IMR-90 (cell line): Measurements from ENCODE around the gene NET1. TPM values are rescaled to one million over a fixed set of nuclear protein-coding genes. Genes with fewer than 3 reads are reported as not detected.

Experiments used
- ATAC-seq: fragments of 200-7000 bp; cut with Tn5 transposase; 2 replicates; pipeline ENCODE4 v1.9.1; 2020; ENCODE audit warnings: low read depth, mild to moderate bottlenecking, moderate library complexity
- BruUV-seq: library from RNA; stranded (reverse); fragments of 400-500 nt; replicated peaks from 2 replicates; lab custom pipeline; 2021; lab: Mats Ljungman, UMichigan
- CTCF ChIA-PET: fragments of 300-600 bp; formaldehyde crosslinking; extraction: SDS; loops from one replicate; lab custom pipeline; 2021; ENCODE audit warnings: antibody characterized with exemption; lab: Yijun Ruan, JAX
- POLR2A ChIA-PET: fragments of 300-600 bp; sonication (Branson Sonifier 250); formaldehyde crosslinking; loops from one replicate; lab custom pipeline; 2022; ENCODE audit warnings: antibody characterized with exemption; ENCODE audit not compliant: unreplicated experiment; lab: Charles Lee
- DNase-seq: peaks from one replicate; pipeline ENCODE4 v3.0.0; 2013
- H2AFZ ChIP-seq: replicated peaks from 2 replicates; pipeline ENCODE3; 2013; ENCODE audit warnings: low read length, mild to moderate bottlenecking; ENCODE audit not compliant: poor library complexity
- H2AK5ac ChIP-seq: 2 replicates; pipeline ENCODE4 v1.6.1; 2013; ENCODE audit warnings: low read depth, low read length, inconsistent platforms
- H2AK9ac ChIP-seq: replicated peaks from 2 replicates; pipeline ENCODE3; 2013; ENCODE audit warnings: mild to moderate bottlenecking, low read depth, low read length, moderate library complexity; ENCODE audit not compliant: poor library complexity
- H2BK120ac ChIP-seq: 2 replicates; pipeline ENCODE4 v1.6.1; 2013; ENCODE audit warnings: low read depth, low read length, inconsistent platforms
- H2BK15ac ChIP-seq: 3 replicates; pipeline ENCODE4 v1.6.1; 2013; ENCODE audit warnings: low read depth, low read length, inconsistent platforms
- H2BK20ac ChIP-seq: 2 replicates; pipeline ENCODE4 v1.6.1; 2013; ENCODE audit warnings: low read depth, mild to moderate bottlenecking, inconsistent platforms, low read length, moderate library complexity
- H2BK5ac ChIP-seq: 2 replicates; pipeline ENCODE4 v1.6.1; 2013; ENCODE audit warnings: mild to moderate bottlenecking, low read depth, low read length, inconsistent platforms; ENCODE audit not compliant: poor library complexity, severe bottlenecking
- H3K14ac ChIP-seq: replicated peaks from 2 replicates; pipeline ENCODE4 v1.6.1; 2013; ENCODE audit warnings: low read depth, low read length, inconsistent platforms
- H3K18ac ChIP-seq: 2 replicates; pipeline ENCODE4 v1.6.1; 2013; ENCODE audit warnings: low read depth, low read length, control low read depth
- H3K23ac ChIP-seq: 2 replicates; pipeline ENCODE4 v1.6.1; 2013; ENCODE audit warnings: low read depth, low read length, inconsistent platforms
- H3K27ac ChIP-seq: 2 replicates; pipeline ENCODE4 v1.5.1; 2013; ENCODE audit warnings: mild to moderate bottlenecking, control low read depth, low read length; ENCODE audit not compliant: insufficient read depth
- H3K27me3 ChIP-seq: 2 replicates; pipeline ENCODE4 v1.6.1; 2013; ENCODE audit warnings: low read length; ENCODE audit not compliant: control insufficient read depth, insufficient read depth
- H3K36me3 ChIP-seq: 2 replicates; pipeline ENCODE4 v1.6.1; 2013; ENCODE audit warnings: low read length, mixed read lengths; ENCODE audit not compliant: control insufficient read depth, insufficient read depth
- H3K4ac ChIP-seq: 2 replicates; pipeline ENCODE4 v1.6.1; 2013; ENCODE audit warnings: low read depth, low read length, inconsistent platforms
- H3K4me1 ChIP-seq: 2 replicates; pipeline ENCODE4 v1.6.1; 2013; ENCODE audit warnings: low read length, mixed read lengths; ENCODE audit not compliant: control insufficient read depth, insufficient read depth
- H3K4me2 ChIP-seq: 2 replicates; pipeline ENCODE4 v1.6.1; 2013; ENCODE audit warnings: low read depth, mild to moderate bottlenecking, control low read depth, low read length, moderate library complexity
- H3K4me3 ChIP-seq: 2 replicates; pipeline ENCODE4 v1.5.1; 2013; ENCODE audit warnings: low read depth, mild to moderate bottlenecking, control low read depth, low read length, moderate library complexity; ENCODE audit not compliant: insufficient read depth
- H3K56ac ChIP-seq: 2 replicates; pipeline ENCODE4 v1.6.1; 2013; ENCODE audit warnings: low read length, inconsistent platforms; ENCODE audit not compliant: insufficient read depth; ENCODE audit errors: extremely low read depth
- H3K79me1 ChIP-seq, 2 experiments: 2 replicates each; pipeline ENCODE4 v1.6.1; 2013; ENCODE audit warnings: low read length in 2 of 2, inconsistent platforms in 1 of 2, low read depth in 1 of 2
- H3K9ac ChIP-seq: 2 replicates; pipeline ENCODE4 v1.6.1; 2013; ENCODE audit warnings: low read depth, low read length, control low read depth
- H3K9me1 ChIP-seq: 2 replicates; pipeline ENCODE4 v1.6.1; 2013; ENCODE audit warnings: low read length, inconsistent platforms; ENCODE audit not compliant: insufficient read depth
- H3K9me3 ChIP-seq: 2 replicates; pipeline ENCODE4 v1.6.1; 2013; ENCODE audit warnings: low read length; ENCODE audit not compliant: control insufficient read depth, insufficient read depth
- H4K20me1 ChIP-seq: 2 replicates; pipeline ENCODE4 v1.6.1; 2013; ENCODE audit warnings: low read length, inconsistent platforms; ENCODE audit not compliant: insufficient read depth
- H4K5ac ChIP-seq: 2 replicates; pipeline ENCODE4 v1.6.1; 2013; ENCODE audit warnings: mild to moderate bottlenecking, low read depth, low read length, control low read depth
- H4K8ac ChIP-seq, 2 experiments: 2 replicates each; pipeline ENCODE4 v1.6.1; 2013; ENCODE audit warnings: low read depth in 2 of 2, low read length in 2 of 2, control low read depth in 1 of 2, inconsistent platforms in 1 of 2
- H4K91ac ChIP-seq: 2 replicates; pipeline ENCODE4 v1.6.1; 2013; ENCODE audit warnings: low read depth, low read length, inconsistent platforms; ENCODE audit not compliant: insufficient read depth
- CEBPB ChIP-seq: IDR thresholded peaks from 2 replicates; pipeline ENCODE4 v1.6.1; 2012; ENCODE audit warnings: low read depth, low read length, improper control_type of control experiment
- CHD1 ChIP-seq: IDR thresholded peaks from 2 replicates; pipeline ENCODE4 v1.6.1; 2012; ENCODE audit warnings: low read depth, low read length, improper control_type of control experiment
- CTCF ChIP-seq: conservative IDR thresholded peaks from 2 replicates; pipeline ENCODE4 v1.5.1; 2012; ENCODE audit warnings: mild to moderate bottlenecking, low read depth, low read length, improper control_type of control experiment
- FOS ChIP-seq: fragments of 150-350 bp; IDR thresholded peaks from 2 replicates; pipeline ENCODE4 v1.6.1; 2016; ENCODE audit warnings: low read depth, low read length
- MAFK ChIP-seq: IDR thresholded peaks from 2 replicates; pipeline ENCODE4 v1.6.1; 2012; ENCODE audit warnings: low read depth, low read length, improper control_type of control experiment
- MAZ ChIP-seq: IDR thresholded peaks from 2 replicates; pipeline ENCODE4 v1.6.1; 2012; ENCODE audit warnings: low read depth, mild to moderate bottlenecking, low read length, improper control_type of control experiment, moderate library complexity, borderline replicate concordance
- USF2 ChIP-seq: fragments of 150-350 bp; IDR thresholded peaks from 2 replicates; pipeline ENCODE4 v1.6.1; 2017; ENCODE audit warnings: mild to moderate bottlenecking, antibody characterized with exemption, low read length, low read depth
- WGBS, 2 experiments: methylation state at CpG; one replicate each; pipeline versions ENCODE4 v1.1.5 to v1.1.7; 2013; ENCODE audit warnings: missing lambda C conversion rate in 2 of 2; ENCODE audit not compliant: insufficient read length in 1 of 2; ENCODE audit errors: extremely low coverage in 2 of 2; 5-methylcytosine and 5-hydroxymethylcytosine counted together
- dilution Hi-C: fragments of 300-500 bp; cut with HindIII; formaldehyde crosslinking; loops from one replicate; pipeline ENCODE4 v1.14.3; 2018; ENCODE audit warnings: low sequenced_read_pairs; ENCODE audit not compliant: unreplicated experiment
- in situ Hi-C: fragments of 300-500 bp; cut with MboI; formaldehyde crosslinking; loops from 3 replicates; pipeline ENCODE4 v1.14.3; 2019; ENCODE audit warnings: low sequenced_read_pairs, inconsistent platforms, mixed read lengths
- intact Hi-C: fragments of 100-400 bp; cut with micrococcal nuclease; formaldehyde crosslinking; loops from 2 replicates; pipeline ENCODE4 v1.10.0; 2022
- polyA plus RNA-seq, 3 experiments: library from polyadenylated mRNA; depleted of rRNA; stranded (reverse); fragments of >200 nt; gene quantifications; 2 replicates each; pipeline ENCODE4 v1.2.3, GENCODE V29; 2012; ENCODE audit warnings: low replicate concordance in 1 of 3
- total RNA-seq: library from RNA; depleted of rRNA; stranded (reverse); fragments of >200 nt; gene quantifications from 2 replicates; pipeline ENCODE4 v1.2.3, GENCODE V29; 2012

NET1 gene
- total and polyA plus RNA-seq, 2 of the 4 experiments (the other 2 are of a cell fraction): 20.0 to 54.7 TPM

GRCh38 chr10:5467207-5467535 lies 54.8 kb downstream of the NET1 start:
- intact Hi-C loops: loop anchor here (5.0 kb wide), 1 partner anchor 55 kb away; the partner anchor contains the start of gene CALML3
- CTCF ChIA-PET: interaction anchor here (0.8 kb wide), 1 partner anchor 156 kb away, joined by 3 read pairs; no protein-coding TSS in a partner anchor
- no peak for TF ChIP-seq MAFK
- no peak for TF ChIP-seq MAZ
- no peak for TF ChIP-seq CEBPB
- TF ChIP-seq USF2: no peak
- TF ChIP-seq CTCF: no peak
- no peak for TF ChIP-seq CHD1
- no peak for TF ChIP-seq FOS
- no peak overlapping the region for H4K91ac ChIP-seq
- no peaks in the 10 kb centered on the region for H3K36me3 ChIP-seq
- H3K9ac ChIP-seq: no peak overlapping the region
- BruUV-seq: no TSS peak
- H3K9me1 ChIP-seq: peaks cover 5% of the 10 kb centered on the region
- no peak for DNase-seq
- peaks cover 6% of the 10 kb centered on the region for H3K9me3 ChIP-seq
- in situ Hi-C loops: loop anchor here (25.0 kb wide), 1 partner anchor 395 kb away; no protein-coding TSS in a partner anchor
- dilution Hi-C loops: no loop called here
- H3K18ac ChIP-seq: no peak overlapping the region
- H3K4ac ChIP-seq: no peak overlapping the region
- no peak overlapping the region for H2BK15ac ChIP-seq
- H3K4me3 ChIP-seq: no peak overlapping the region
- H2AFZ ChIP-seq: no peak overlapping the region
- no peak overlapping the region for H2BK20ac ChIP-seq
- H2AK9ac ChIP-seq: no peak overlapping the region
- H3K79me1 ChIP-seq: no peaks in the 10 kb centered on the region
- no peak overlapping the region for H4K8ac ChIP-seq
- H3K23ac ChIP-seq: no peak overlapping the region
- no peak overlapping the region for H3K27ac ChIP-seq
- POLR2A ChIA-PET: no interaction called here
- no peak overlapping the region for H4K5ac ChIP-seq
- peaks cover 14% of the 10 kb centered on the region for H3K4me1 ChIP-seq
- no peak overlapping the region for H2AK5ac ChIP-seq
- no peaks in the 10 kb centered on the region for H3K27me3 ChIP-seq
- H3K14ac ChIP-seq: no peak overlapping the region
- H3K4me2 ChIP-seq: no peak overlapping the region
- H2BK120ac ChIP-seq: no peak overlapping the region
- H2BK5ac ChIP-seq: no peak overlapping the region
- ATAC-seq: no peak
- no peak overlapping the region for H3K56ac ChIP-seq
- no peaks in the 10 kb centered on the region for H4K20me1 ChIP-seq
- WGBS, 2 experiments: 100% methylated on average over 2 of the region's 8 CpGs; no CpG with 5 or more reads in 1 of the 2 experiments
